H1 (cell line): ENCODE measurements around the gene MLEC. TPM values are rescaled to one million over a fixed set of nuclear protein-coding genes. Genes with fewer than 3 reads are reported as not detected.

Experiments
- CTCF ChIA-PET: fragments of 300-600 bp; sonication (Branson Sonifier 250); formaldehyde crosslinking; loops from one replicate; lab custom pipeline; 2021; ENCODE audit not compliant: partially characterized antibody; lab: Charles Lee
- POLR2A ChIA-PET: fragments of 300-600 bp; sonication (Branson Sonifier 250); formaldehyde crosslinking; loops from one replicate; lab custom pipeline; 2021; ENCODE audit warnings: inconsistent platforms; ENCODE audit not compliant: partially characterized antibody; lab: Charles Lee
- DNase-seq, 2 experiments: peaks; one replicate each; pipeline versions ENCODE4 v3.0.0 to v3.0.0-alpha.2; 2010 to 2022; ENCODE audit warnings: low spot score in 2 of 2, low read depth in 1 of 2, mixed read lengths in 1 of 2
- FAIRE-seq: peaks from 2 replicates; lab custom pipeline; 2011; peaks lifted over from hg19 to GRCh38; lab: Jason Lieb, UNC
- H2AFZ ChIP-seq: 2 replicates; pipeline ENCODE4 v1.8.1; 2012; ENCODE audit warnings: low read length, inconsistent platforms
- H2AK5ac ChIP-seq: 2 replicates; pipeline ENCODE4 v1.6.1; 2013; ENCODE audit warnings: low read depth, low read length
- H2BK120ac ChIP-seq: replicated peaks from 2 replicates; pipeline ENCODE3; 2013; ENCODE audit warnings: low read depth, low read length, inconsistent platforms
- H2BK12ac ChIP-seq: 2 replicates; pipeline ENCODE4 v1.6.1; 2013; ENCODE audit warnings: low read depth, low read length
- H2BK15ac ChIP-seq: 2 replicates; pipeline ENCODE4 v1.6.1; 2013; ENCODE audit warnings: low read length
- H2BK20ac ChIP-seq: 2 replicates; pipeline ENCODE4 v1.6.1; 2013; ENCODE audit warnings: low read length
- H2BK5ac ChIP-seq: 2 replicates; pipeline ENCODE4 v1.6.1; 2013; ENCODE audit warnings: low read depth, low read length
- H3K14ac ChIP-seq: 2 replicates; pipeline ENCODE4 v1.6.1; 2013; ENCODE audit warnings: inconsistent platforms; ENCODE audit not compliant: insufficient read length
- H3K18ac ChIP-seq: 2 replicates; pipeline ENCODE4 v1.6.1; 2013; ENCODE audit warnings: low read length; ENCODE audit errors: extremely low read depth
- H3K23ac ChIP-seq: 2 replicates; pipeline ENCODE4 v1.6.1; 2013; ENCODE audit warnings: inconsistent platforms; ENCODE audit not compliant: insufficient read length
- H3K23me2 ChIP-seq: 2 replicates; pipeline ENCODE4 v1.6.1; 2013; ENCODE audit warnings: low read depth, low read length
- H3K27ac ChIP-seq: 2 replicates; pipeline ENCODE4 v1.6.1; 2011; ENCODE audit warnings: low read depth, low read length, inconsistent platforms
- H3K27me3 ChIP-seq, 4 experiments: replicated peaks in 1 of 4; 1 replicate in 1 of 4; 2 replicates in 3 of 4; pipeline versions ENCODE4 v1.6.1 to v1.8.1; 2011 to 2013; ENCODE audit warnings: low read length in 3 of 4, mild to moderate bottlenecking in 3 of 4, inconsistent platforms in 2 of 4, mixed read lengths in 2 of 4, moderate library complexity in 1 of 4; ENCODE audit not compliant: control insufficient read depth in 3 of 4, insufficient read depth in 3 of 4; ENCODE audit errors: extremely low read depth in 1 of 4
- H3K36me3 ChIP-seq, 4 experiments: 2 replicates each; pipeline versions ENCODE4 v1.6.1 to v1.8.1; 2011 to 2013; ENCODE audit warnings: mild to moderate bottlenecking in 4 of 4, low read length in 3 of 4, moderate library complexity in 2 of 4, control low read depth in 1 of 4, inconsistent platforms in 1 of 4; ENCODE audit not compliant: insufficient read depth in 4 of 4, control insufficient read depth in 2 of 4
- H3K4ac ChIP-seq: replicated peaks from 2 replicates; pipeline ENCODE3; 2013; ENCODE audit warnings: low read length, low read depth, mixed read lengths, inconsistent platforms; ENCODE audit not compliant: insufficient read length
- H3K4me1 ChIP-seq, 4 experiments: replicated peaks in 1 of 4; 1 replicate in 1 of 4; 2 replicates in 3 of 4; pipeline versions ENCODE4 v1.6.1 to v1.8.1; 2011 to 2013; ENCODE audit warnings: low read length in 3 of 4, inconsistent platforms in 2 of 4, mixed read lengths in 1 of 4; ENCODE audit not compliant: insufficient read depth in 4 of 4, control insufficient read depth in 3 of 4
- H3K4me2 ChIP-seq, 2 experiments: 2 replicates each; pipeline versions ENCODE4 v1.6.1 to v1.8.1; 2011 to 2013; ENCODE audit warnings: low read depth in 2 of 2, low read length in 2 of 2, control low read depth in 1 of 2, inconsistent platforms in 1 of 2, mild to moderate bottlenecking in 1 of 2; ENCODE audit not compliant: insufficient read depth in 1 of 2
- H3K4me3 ChIP-seq, 4 experiments: fragments of 200-600, 300-600 bp in 1 of 4; sonication (generic), shearing (Covaris generic), sonication (Bioruptor Twin) in 1 of 4; 2 replicates each; pipeline versions ENCODE4 v1.5.1 to v1.8.1; 2011 to 2016; ENCODE audit warnings: low read length in 4 of 4, low read depth in 3 of 4, control low read depth in 2 of 4, inconsistent platforms in 2 of 4, mild to moderate bottlenecking in 2 of 4, mixed read lengths in 1 of 4, moderate library complexity in 1 of 4; ENCODE audit not compliant: insufficient read depth in 2 of 4; ENCODE audit errors: extremely low read depth in 1 of 4
- H3K56ac ChIP-seq: replicated peaks from 2 replicates; pipeline ENCODE3; 2013; ENCODE audit warnings: low read depth, mild to moderate bottlenecking, mixed read lengths, low read length, inconsistent platforms; ENCODE audit not compliant: insufficient read length
- H3K79me1 ChIP-seq: 2 replicates; pipeline ENCODE4 v1.6.1; 2013; ENCODE audit warnings: low read depth, low read length, control low read depth
- H3K79me2 ChIP-seq, 2 experiments: 2 replicates each; pipeline versions ENCODE4 v1.6.1 to v1.8.1; 2012 to 2013; ENCODE audit warnings: low read length in 2 of 2, mild to moderate bottlenecking in 2 of 2, inconsistent platforms in 1 of 2; ENCODE audit not compliant: insufficient read depth in 2 of 2, control insufficient read depth in 1 of 2
- H3K9ac ChIP-seq, 4 experiments: replicated peaks in 1 of 4; 1 replicate in 1 of 4; 2 replicates in 3 of 4; pipeline versions ENCODE4 v1.6.1 to v1.8.1; 2011 to 2013; ENCODE audit warnings: low read depth in 3 of 4, low read length in 3 of 4, control low read depth in 2 of 4, mild to moderate bottlenecking in 2 of 4, moderate library complexity in 2 of 4, inconsistent platforms in 1 of 4; ENCODE audit errors: extremely low read depth in 1 of 4
- H3K9me3 ChIP-seq, 2 experiments: 2 replicates each; pipeline versions ENCODE4 v1.6.1 to v1.8.1; 2012 to 2013; ENCODE audit warnings: mild to moderate bottlenecking in 2 of 2, moderate library complexity in 2 of 2, control low read depth in 1 of 2, inconsistent platforms in 1 of 2, low read depth in 1 of 2, low read length in 1 of 2, mixed read lengths in 1 of 2; ENCODE audit not compliant: insufficient read depth in 2 of 2
- H4K20me1 ChIP-seq, 2 experiments: replicated peaks in 1 of 2; 2 replicates each; pipeline versions ENCODE3 to v1.8.1; 2011 to 2013; ENCODE audit warnings: inconsistent platforms in 2 of 2, low read length in 2 of 2, mild to moderate bottlenecking in 1 of 2; ENCODE audit not compliant: insufficient read depth in 2 of 2, control insufficient read depth in 1 of 2
- H4K5ac ChIP-seq: 2 replicates; pipeline ENCODE4 v1.6.1; 2013; ENCODE audit warnings: low read length, low read depth, mixed read lengths, inconsistent platforms; ENCODE audit not compliant: insufficient read length
- H4K8ac ChIP-seq: 2 replicates; pipeline ENCODE4 v1.8.0; 2013; ENCODE audit warnings: mild to moderate bottlenecking, moderate library complexity, low read length, inconsistent platforms; ENCODE audit not compliant: insufficient read depth; ENCODE audit errors: extremely low read depth
- H4K91ac ChIP-seq: replicated peaks from 2 replicates; pipeline ENCODE3; 2013; ENCODE audit warnings: low read length, mixed read lengths, inconsistent platforms; ENCODE audit not compliant: insufficient read length
- CBX8 ChIP-seq: fragments of 300-800, 300-1000 bp; sonication (generic); IDR thresholded peaks from 2 replicates; pipeline ENCODE4 v1.7.1; 2016; ENCODE audit warnings: low read depth, low read length, borderline replicate concordance
- CTBP2 ChIP-seq: IDR thresholded peaks from 2 replicates; pipeline ENCODE4 v1.7.0; 2011; ENCODE audit warnings: borderline replicate concordance, mild to moderate bottlenecking, moderate library complexity, mixed read lengths, low read length; ENCODE audit not compliant: insufficient read depth, insufficient read length
- EP300 ChIP-seq, 2 experiments: IDR thresholded peaks; 1 replicate in 1 of 2; 2 replicates in 1 of 2; pipeline ENCODE4 v1.6.1; 2011 to 2012; ENCODE audit warnings: low read depth in 2 of 2, low read length in 2 of 2, mild to moderate bottlenecking in 2 of 2, borderline replicate concordance in 1 of 2, inconsistent platforms in 1 of 2, moderate library complexity in 1 of 2
- HDAC2 ChIP-seq, 2 experiments: fragments of 300-600 bp in 1 of 2; sonication (generic) in 1 of 2; IDR thresholded peaks; 2 replicates each; pipeline ENCODE4 v1.6.1; 2011 to 2012; ENCODE audit warnings: low read depth in 2 of 2, low read length in 2 of 2, mild to moderate bottlenecking in 2 of 2, moderate library complexity in 2 of 2, borderline replicate concordance in 1 of 2, inconsistent platforms in 1 of 2
- HDAC6 ChIP-seq: IDR thresholded peaks from one replicate; pipeline ENCODE4 v1.7.1; 2012; ENCODE audit warnings: low read depth, mild to moderate bottlenecking, inconsistent platforms, low read length, moderate library complexity
- RFX5 ChIP-seq: IDR thresholded peaks from 2 replicates; pipeline ENCODE4 v1.6.1; 2011; ENCODE audit warnings: low read depth, low read length, improper control_type of control experiment, borderline replicate concordance
- RNF2 ChIP-seq: fragments of 200-900, 300-1000 bp; sonication (generic); IDR thresholded peaks from 2 replicates; pipeline ENCODE4 v1.7.1; 2016; ENCODE audit warnings: borderline replicate concordance, low read depth, mild to moderate bottlenecking, antibody characterized with exemption, low read length; ENCODE audit not compliant: poor library complexity, severe bottlenecking; ENCODE audit errors: missing control alignments
- SIRT6 ChIP-seq: IDR thresholded peaks from one replicate; pipeline ENCODE4 v1.7.1; 2012; ENCODE audit warnings: low read length, inconsistent platforms
- YY1 ChIP-seq: IDR thresholded peaks from 2 replicates; pipeline ENCODE4 v1.6.1; 2011; ENCODE audit warnings: low read depth, mild to moderate bottlenecking, low read length
- WGBS, 2 experiments: shearing (Covaris generic) in 1 of 2; methylation state at CpG; one replicate each; pipeline versions ENCODE4 v1.1.6 to v1.1.7; 2013 to 2015; ENCODE audit warnings: low lambda C conversion rate in 2 of 2, mixed read lengths in 2 of 2, inconsistent platforms in 1 of 2, low coverage in 1 of 2, missing lambda C conversion rate in 1 of 2; ENCODE audit not compliant: insufficient replicate concordance in 2 of 2, insufficient coverage in 1 of 2, insufficient read length in 1 of 2; ENCODE audit errors: extremely low coverage in 1 of 2, missing lambda C conversion rate in 1 of 2; 5-methylcytosine and 5-hydroxymethylcytosine counted together
- polyA plus RNA-seq, 7 experiments: library from polyadenylated mRNA; depleted of rRNA in 3 of 7; stranded (reverse) in 5 of 7; unstranded in 2 of 7; fragments of >200 nt in 5 of 7; fragments of 200-250 nt in 2 of 7; gene quantifications; 1 replicate in 5 of 7; 2 replicates in 1 of 7; 4 replicates in 1 of 7; pipeline versions ENCODE4 v1.2.1 to v1.2.3, GENCODE V29; 2011 to 2013; ENCODE audit warnings: missing spikeins in 2 of 7, mixed read lengths in 2 of 7
- total RNA-seq: library from RNA; stranded (reverse); fragmentation: NEBNext Ultra II Directional; extraction: Animal tissue kit (Norgen Biotek cat#: 25700); gene quantifications from 2 replicates; pipeline ENCODE4 v1.2.1, GENCODE V29; 2021
- TF ChIP-seq, protein P1 (sequence below), 3 experiments: IDR thresholded peaks; 1 replicate in 2 of 3; 2 replicates in 1 of 3; pipeline versions ENCODE4 v1.5.1 to v1.6.1; 2011; ENCODE audit warnings: low read length in 3 of 3, mild to moderate bottlenecking in 3 of 3, inconsistent platforms in 2 of 3, low read depth in 1 of 3, moderate library complexity in 1 of 3; ENCODE audit not compliant: insufficient read depth in 1 of 3; ENCODE audit errors: control extremely low read depth in 1 of 3

The MLEC gene
- total and polyA plus RNA-seq, 2 of the 8 experiments (the other 6 are each of a cell fraction or from before 2014, with no cell fraction given), result 37.1 to 260 TPM

- Histone ChIP-seq H3K18ac (no peak overlapping the region), H4K8ac (no peak overlapping the region), H3K23me2 (peaks cover 4% of the 10 kb centered on the region; the same call in 1 of the 2 replicates), H3K27ac (no peak overlapping the region), H3K79me1 (no peaks in the 10 kb centered on the region), H3K56ac (no peak overlapping the region), H3K4me3 (no peak overlapping the region), H2AK5ac (no peak overlapping the region), H3K4ac (no peak overlapping the region), H2BK12ac (no peak overlapping the region), H4K5ac (no peak overlapping the region), H3K14ac (no peak overlapping the region), H3K27me3 (peaks cover 0 to 3% (median 1%) of the 10 kb centered on the region in 4 experiments; a peak in 3 of 7 replicates), H3K23ac (no peak overlapping the region), H3K9me3 (no peaks in the 10 kb centered on the region), H4K20me1 (peaks cover 0 to 8% of the 10 kb centered on the region in 2 experiments), H2BK15ac (no peak overlapping the region), H4K91ac (no peak overlapping the region), H3K9ac (no peak overlapping the region), H3K79me2 (no peaks in the 10 kb centered on the region), H2BK20ac (no peak overlapping the region), H2AFZ (no peak overlapping the region), H3K4me2 (no peak overlapping the region), H2BK5ac (no peak overlapping the region), H2BK120ac (no peak overlapping the region), H3K36me3 (peaks cover 29 to 59% (median 52%) of the 10 kb centered on the region in 4 experiments), H3K4me1 (peaks cover 0 to 5% (median 4%) of the 10 kb centered on the region in 4 experiments; a peak in 4 of 7 replicates)
- ChIA-PET CTCF (interaction anchor here (0.9 kb wide), 1 partner anchor 55 kb away, joined by 3 read pairs; no protein-coding TSS in a partner anchor), POLR2A (interaction anchor here (0.8 to 1.2 kb wide), 2 partner anchors 10 to 74 kb away, joined by 3 read pairs; no protein-coding TSS in a partner anchor)
- DNase-seq (no peak), FAIRE-seq (no peak)
- 92% methylated on average over 3 of the region's 3 CpGs; no CpG with 5 or more reads in 1 of the 2 experiments for whole genome bisulfite sequencing, 2 experiments
- TF ChIP-seq CTBP2 (no peak), RFX5 (no peak), HDAC6 (no peak), SIRT6 (no peak), RNF2 (no peak), HDAC2 (IDR thresholded peaks at IDR 0.05; ENCODE audit: borderline replicate concordance in 1 of 2, low read depth in 2 of 2, low read length in 2 of 2) (no peak), YY1 (no peak), EP300 (IDR thresholded peaks at IDR 0.05; ENCODE audit: borderline replicate concordance in 1 of 2, low read depth in 2 of 2, low read length in 2 of 2) (no peak), CBX8 (no peak)
- TF ChIP-seq, protein P1, sequence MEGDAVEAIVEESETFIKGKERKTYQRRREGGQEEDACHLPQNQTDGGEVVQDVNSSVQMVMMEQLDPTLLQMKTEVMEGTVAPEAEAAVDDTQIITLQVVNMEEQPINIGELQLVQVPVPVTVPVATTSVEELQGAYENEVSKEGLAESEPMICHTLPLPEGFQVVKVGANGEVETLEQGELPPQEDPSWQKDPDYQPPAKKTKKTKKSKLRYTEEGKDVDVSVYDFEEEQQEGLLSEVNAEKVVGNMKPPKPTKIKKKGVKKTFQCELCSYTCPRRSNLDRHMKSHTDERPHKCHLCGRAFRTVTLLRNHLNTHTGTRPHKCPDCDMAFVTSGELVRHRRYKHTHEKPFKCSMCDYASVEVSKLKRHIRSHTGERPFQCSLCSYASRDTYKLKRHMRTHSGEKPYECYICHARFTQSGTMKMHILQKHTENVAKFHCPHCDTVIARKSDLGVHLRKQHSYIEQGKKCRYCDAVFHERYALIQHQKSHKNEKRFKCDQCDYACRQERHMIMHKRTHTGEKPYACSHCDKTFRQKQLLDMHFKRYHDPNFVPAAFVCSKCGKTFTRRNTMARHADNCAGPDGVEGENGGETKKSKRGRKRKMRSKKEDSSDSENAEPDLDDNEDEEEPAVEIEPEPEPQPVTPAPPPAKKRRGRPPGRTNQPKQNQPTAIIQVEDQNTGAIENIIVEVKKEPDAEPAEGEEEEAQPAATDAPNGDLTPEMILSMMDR (IDR thresholded peaks at IDR 0.05; ENCODE audit: control extremely low read depth in 1 of 3, insufficient read depth in 1 of 3, low read depth in 1 of 3, low read length in 3 of 3), result no peak
Measured at GRCh38 chr12:120721866-120722265, 34.9 kb downstream of the MLEC start.
